T-helper 2 cell (primary cell): ENCODE data around the gene ATP2B3.
"Not testable (repeated sequence)": the region's sequence is repeated elsewhere in the genome, so short reads cannot be mapped to it uniquely, and the experiment has no call there.

ENCODE experiments used
- DNase-seq, 5 experiments: peaks; one replicate each; pipeline versions ENCODE4 v3.0.0 to v3.0.0-alpha.2; 2012 to 2022

ATP2B3 gene

DNA sequence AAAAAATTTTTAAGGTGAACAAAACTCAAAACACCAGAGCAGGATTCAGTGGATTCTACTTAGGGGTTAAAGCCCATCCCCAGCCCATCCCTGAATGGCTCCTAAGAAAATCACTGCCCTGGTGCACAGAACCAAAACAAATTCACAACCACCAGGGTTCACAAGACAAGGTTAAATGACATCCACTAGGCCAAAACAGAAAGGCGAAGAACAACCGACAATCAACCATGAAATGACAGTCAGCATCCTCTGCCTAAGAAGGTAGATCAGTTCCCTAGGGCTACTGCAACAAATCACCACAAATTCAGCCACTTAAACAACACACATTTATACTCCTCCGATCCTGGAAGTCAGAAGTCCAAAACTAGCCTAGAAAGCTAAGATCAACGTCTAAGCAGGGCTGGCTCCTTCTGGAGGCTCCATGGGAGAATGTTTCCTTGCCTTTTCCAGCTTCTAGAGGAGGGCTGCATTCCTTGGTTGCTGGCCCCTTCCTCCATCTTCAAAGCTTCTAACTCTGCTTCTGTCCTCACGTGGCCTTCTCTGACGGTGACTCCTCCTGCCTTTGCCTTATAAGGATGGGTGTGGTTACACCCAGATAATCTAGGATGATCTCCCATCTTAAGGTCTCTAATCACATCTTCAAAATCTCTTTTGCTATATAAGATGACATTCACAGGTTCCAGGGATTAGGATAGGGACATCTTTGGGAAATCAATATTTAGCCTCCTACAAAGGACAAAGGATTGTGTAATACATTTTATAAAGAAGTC, 79.7 kb downstream of the ATP2B3 start:
- peak in 1 of 5 experiments; percentile 60 for DNase-seq

DNA sequence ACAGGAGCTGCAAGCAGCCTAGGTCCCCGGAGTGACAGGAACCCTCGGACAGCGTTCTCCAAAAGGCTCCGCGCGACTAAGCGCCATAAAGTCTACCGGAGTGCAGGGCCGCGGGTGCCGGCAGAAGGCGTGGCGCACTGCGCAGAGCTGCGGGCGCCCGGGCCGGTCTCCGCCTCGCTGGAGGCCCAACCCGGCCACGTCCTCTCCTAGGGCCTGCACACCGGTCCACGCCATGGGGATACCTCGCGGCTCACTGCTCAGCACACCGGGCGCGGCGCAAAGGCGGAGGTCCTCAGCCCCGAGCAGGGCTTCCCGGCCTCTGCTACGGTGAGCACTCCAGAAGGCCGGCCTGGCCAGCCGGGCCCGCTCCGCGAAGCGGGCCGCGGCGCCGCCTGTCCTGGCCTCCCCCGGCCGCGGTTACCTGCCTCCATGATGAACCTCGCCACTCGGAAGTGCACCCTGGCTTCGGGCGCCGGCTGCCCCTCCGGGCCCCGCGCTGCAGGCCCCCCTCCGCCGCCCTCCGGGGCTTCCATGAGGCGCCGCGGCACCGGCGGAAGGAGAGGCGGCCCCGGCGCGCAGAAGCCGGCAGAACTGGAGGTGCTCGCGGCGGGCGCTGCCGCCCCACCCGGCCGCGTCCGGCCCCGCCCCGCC, 81.2 kb downstream of the ATP2B3 start, which contains the start of gene CCNQ:
Gene CCNQ, minus strand, starts transcription at position 599 of the 651 bp plus-strand sequence. Its CDS starts 66 bp downstream, at position 533.
- peak in 1 of 5 experiments; percentile 51 for DNase-seq

DNA sequence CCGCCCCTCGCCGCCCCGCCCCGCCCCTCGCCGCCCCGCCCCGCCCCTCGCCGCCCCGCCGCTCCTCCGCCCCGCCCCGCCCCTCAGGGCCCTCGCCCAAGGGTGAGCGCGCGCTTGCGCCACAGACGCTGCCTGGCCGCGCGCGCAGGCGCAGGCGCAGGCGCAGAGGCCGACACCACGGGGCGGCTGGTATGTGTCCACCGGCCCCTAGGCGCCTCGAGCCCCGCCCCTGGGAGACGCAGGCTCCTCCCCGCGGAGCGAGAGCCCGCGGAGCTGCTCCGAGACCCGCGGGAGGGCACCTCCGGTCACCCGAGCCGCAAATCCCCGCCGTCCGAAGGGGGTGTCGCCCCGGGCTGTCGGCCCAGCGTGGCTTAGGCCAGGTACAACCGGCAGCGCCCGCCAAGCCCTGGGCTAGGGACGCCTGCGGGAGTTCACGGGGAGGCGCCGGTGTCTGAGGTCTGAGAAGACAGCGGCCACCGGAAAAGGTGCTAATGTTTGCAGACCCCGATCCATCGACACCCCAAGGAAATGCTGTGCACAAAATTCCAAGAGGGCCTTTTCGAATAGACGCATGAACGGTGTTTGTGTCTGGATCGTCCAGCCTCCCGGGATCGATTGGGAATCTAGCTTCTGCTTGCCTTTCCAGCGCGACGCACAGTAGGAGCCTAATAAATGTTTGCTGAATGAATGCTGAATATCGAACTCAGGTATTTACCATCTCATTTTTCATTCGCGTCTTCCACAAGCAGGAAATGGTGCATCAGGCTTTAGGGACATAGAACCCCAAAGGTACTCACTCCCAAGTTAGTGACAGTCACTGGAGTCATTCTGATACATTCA, 82.0 kb downstream of the ATP2B3 start:
- DNase-seq, result peak; percentile 73 to 91 (median 83)

DNA sequence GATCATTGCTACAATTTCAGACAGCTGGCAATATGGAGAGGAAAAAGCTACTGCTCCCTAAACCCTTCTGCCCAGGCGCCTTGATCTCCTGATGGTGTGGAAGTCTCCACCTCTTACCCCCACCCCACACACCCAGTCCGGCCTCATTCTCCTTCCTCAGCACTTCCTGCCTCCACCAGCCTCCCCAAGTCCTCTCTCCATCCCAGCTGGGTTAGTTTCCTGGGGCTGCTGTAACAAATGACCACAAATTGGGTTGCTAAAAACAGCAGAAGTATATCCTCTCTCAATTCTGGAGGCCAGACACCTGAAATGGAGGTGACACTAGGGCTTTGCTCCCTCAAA, 82.6 kb downstream of the ATP2B3 start:
- DNase-seq, result peak in 1 of 5 experiments; percentile 18

DNA sequence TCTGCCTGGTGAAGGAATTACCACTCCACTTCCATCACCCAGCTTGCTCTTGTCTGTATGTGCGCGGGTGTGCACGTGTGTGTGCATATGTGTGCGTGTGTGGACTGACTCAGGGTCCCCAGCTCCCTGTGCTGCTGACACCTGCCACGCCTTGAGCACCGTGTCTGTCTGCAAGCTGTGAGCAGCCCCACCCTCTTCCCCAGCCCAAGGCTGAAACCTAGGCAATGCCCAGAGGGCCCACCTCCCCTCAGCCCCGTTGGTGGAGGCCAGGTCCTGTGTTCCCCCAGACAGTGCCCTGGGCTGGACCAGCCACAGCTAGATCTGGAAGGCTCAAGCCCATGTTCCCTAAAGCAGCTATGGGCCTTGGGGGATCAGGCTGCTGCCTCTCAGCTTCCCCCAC, 83.5 kb downstream of the ATP2B3 start:
- no peak for DNase-seq

DNA sequence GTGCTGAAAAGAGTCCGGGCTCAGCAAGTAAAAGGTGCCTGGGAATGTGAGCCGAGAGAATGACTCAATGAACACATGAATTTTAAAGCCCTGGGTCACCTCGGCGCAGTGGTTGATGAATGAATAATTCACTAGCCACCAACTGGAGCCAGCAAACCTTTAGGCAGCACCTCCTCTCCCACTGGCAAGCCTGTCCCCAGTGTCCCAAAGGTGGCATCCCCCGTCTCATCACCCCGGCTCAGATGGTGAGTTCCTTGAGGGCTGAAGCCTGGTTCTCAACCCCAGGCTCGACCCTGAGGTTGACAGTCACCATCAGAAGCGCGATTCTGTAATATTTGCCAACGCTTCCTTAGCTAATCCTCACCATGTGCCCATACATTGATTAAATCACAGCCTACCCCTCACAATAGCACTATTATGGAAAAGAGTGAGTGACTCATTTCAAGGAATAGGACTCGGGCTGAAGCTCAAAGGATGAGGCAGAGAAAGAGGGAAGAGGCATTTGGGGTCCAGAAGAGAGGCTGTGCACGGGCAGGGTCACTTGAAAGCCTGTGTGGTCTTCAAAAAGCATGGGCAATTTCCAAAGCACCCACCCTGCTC, 84.2 kb downstream of the ATP2B3 start:
- DNase-seq, result no peak

DNA sequence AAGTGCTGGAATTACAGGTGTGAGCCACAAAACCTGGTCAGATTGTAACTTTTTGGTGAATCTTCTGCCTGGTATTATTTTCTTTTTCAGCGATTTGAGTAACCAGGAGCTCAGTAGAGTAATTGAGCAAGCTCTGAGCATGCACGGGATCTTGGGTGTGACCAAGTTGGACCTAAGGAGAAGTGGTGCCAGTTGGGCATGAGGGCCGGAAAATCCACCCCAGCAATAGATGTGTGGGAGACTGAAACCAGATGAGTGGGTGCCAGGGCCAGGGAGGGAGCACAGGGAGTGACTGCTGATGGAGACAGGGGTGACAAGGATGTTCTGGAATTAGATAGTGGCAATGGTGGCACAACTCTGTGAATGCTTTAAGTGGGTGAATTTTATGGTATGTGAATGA, 85.2 kb downstream of the ATP2B3 start:
- DNase-seq, result no peak

DNA sequence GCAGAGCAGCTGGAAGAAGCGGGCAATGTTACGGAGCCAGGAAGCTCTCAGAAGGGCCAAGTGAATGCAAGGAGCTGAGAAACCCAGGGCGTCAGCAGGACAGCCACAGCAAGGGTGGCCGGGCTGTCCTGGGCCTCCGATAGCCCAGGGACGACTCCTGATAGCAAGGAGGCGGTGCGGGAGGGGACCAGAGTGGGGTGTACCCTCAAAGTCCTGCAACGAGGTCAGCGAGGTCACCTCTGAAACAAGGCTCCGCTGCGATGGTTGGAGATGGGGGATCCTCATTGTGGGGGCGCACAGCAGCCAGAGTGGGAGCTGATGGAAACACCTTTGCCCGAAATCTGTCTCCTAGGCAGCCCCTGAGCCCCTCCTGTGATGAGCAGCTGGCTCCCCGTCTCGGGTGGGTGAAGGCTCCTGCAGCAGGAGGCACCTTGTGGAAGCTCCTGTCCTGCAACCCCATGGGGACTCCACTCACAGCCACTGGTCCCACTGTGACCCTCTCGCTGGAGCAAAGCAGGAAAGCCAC, 85.8 kb downstream of the ATP2B3 start:
- DNase-seq, result no peak

DNA sequence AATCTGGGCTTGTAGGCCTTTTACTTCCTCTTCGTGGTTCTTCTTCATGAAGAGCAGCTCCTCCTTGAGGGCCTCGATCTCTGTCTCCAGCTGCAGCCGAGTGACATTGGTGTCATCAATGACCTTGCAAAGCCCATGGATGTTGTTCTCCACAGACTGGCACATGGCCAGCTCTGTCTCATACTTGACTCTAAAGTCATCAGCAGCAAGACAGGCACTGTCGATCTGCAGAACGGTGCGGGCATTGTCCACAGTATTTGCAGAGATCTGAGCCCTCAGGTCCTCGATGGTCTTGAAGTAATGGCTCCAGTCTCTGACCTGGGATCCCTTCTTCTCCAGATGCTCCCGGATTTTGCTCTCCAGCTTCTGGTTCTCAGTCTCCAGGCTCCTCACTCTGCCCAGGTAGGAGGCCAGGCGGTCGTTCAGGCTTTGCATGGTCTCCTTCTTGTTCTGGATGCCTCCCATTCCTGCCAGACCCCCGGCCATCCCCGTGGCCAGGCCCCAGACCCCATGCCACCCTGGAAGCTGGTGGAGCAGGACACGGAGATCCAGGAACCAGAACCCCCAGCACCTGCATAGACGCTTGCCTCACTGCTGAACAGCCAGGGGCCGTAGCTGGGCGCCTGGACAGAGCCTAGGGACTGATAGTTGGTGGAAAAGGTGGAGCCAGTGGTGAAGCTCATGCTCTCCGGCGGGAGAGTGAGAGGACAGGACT, 87.4 kb downstream of the ATP2B3 start:
- not testable (repeated sequence) for DNase-seq

DNA sequence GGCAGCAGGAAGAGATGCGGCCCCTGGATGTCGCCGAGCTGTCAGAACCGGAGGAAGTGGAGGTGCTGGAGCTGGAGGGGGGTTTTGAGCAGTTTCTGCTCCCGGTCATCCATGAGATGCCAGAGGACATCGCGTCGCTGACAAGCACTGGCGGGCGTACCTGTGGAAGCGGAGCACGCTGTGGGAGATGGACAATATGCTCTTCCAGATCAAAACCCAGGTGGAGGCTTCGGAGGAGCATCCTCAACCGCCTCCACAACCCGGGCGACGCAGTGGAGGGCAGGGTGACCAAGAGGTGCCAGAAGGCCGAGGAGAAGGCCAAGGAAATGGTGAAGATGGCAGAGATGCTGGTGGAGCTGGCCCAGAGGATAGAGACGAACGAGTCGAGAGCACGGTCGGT, 89.1 kb downstream of the ATP2B3 start:
- DNase-seq, result no peak

GRCh38 chrX:153608376-153608775, 90.9 kb downstream of the ATP2B3 start:
- no peak for DNase-seq

GRCh38 chrX:153608806-153609205, 91.4 kb downstream of the ATP2B3 start:
- no peak for DNase-seq

- peak; percentile 55 to 75 (median 64) for DNase-seq
These were observed 92.7 kb downstream of the ATP2B3 start for GRCh38 chrX:153609917-153610835.

DNA sequence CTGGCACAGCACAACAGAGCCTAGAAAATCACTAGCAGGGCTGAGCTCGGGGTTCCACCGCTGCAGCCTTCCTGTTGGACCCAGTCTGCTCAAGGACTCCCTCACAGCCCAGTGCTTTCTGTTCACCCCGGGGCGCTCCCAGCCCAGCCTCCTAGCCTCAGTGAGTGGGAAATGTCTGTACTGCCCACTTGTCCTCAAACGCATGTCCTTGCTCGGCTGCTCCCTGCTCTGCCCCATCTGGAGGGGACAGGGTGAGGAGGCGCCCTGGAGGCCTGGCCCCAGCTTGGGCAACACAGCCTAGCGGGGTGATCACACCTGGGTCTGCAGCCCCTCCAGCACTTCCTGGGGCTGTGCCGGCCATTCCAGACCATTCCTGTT, 93.4 kb downstream of the ATP2B3 start:
- DNase-seq, result no peak

DNA sequence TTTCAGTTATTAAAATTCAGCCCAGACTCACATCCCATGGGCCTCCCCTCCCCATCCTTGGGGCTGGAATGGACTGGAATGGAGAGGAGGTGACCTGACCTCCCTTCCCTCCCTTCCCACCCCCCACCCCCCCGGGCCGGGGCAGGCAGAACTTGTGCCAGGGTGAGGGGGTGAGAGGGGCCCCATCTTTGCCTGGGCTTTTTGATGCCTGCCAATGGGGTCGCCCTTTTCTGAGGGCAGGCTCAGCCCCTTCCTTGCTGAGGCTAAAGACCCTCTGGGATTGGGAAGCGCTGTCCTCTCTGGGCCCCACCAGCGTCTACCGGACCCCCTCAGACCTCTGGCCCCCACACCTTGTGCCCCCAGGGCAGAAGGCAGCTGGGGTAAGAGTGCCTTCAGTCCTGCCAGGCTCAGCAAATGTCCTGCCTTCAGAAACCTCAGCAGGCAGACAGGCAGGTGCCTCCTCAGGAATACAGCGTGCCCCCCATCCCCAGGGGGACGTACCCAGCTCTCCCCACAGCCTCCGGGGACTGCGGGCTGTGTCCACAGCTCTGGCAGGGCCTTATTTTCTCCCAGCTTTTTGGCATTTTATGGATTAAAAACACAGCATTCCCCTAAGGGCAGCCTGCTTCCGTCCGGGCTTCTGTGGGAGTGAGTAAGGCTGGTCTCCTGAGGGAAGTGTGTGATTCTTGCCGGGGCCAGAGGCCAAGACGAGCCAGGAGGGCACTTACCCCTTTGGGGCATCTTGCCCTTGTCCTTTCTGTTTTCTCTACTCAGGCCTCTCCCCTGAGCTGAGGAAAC, 94.1 kb downstream of the ATP2B3 start:
- DNase-seq, result no peak

- no peak for DNase-seq
These were observed 95.0 kb downstream of the ATP2B3 start for GRCh38 chrX:153612413-153612812.

DNA sequence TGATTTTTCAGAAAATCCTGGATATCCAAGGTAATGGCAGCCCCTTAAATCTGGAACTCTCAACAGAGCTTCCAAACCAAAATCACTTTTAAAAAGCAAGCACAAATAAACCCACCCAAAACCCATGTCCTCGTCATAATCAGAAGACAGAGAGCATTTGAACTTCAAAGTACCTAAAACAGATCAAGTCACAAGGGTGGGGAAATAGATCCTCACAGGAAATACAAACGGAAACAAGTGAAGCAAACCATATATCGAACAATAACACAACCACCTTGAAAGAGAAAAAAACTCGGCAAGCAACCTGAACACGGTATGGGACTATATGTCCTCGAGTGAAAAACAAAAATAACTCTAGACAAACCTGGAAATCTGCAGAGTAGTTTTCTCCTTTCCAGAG, 97.4 kb downstream of the ATP2B3 start:
- DNase-seq, result no peak

DNA sequence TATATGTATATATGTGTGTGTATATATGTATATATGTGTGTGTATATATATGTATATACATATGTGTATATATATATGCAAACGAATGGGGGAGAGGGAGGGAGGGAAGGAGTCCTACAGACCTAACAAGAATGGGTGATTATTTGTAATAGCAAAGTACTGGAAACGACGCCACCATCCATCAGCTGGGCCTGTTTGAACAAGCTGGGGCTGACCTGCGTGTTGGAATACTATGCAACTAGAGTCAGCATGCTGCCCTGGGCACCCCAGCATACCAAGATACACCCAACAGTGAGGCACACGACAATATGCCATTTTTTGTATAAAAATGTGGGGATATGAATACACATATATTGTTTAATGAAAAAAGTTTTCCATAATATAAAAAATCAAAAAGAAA, 103.1 kb downstream of the ATP2B3 start:
- no peak for DNase-seq

DNA sequence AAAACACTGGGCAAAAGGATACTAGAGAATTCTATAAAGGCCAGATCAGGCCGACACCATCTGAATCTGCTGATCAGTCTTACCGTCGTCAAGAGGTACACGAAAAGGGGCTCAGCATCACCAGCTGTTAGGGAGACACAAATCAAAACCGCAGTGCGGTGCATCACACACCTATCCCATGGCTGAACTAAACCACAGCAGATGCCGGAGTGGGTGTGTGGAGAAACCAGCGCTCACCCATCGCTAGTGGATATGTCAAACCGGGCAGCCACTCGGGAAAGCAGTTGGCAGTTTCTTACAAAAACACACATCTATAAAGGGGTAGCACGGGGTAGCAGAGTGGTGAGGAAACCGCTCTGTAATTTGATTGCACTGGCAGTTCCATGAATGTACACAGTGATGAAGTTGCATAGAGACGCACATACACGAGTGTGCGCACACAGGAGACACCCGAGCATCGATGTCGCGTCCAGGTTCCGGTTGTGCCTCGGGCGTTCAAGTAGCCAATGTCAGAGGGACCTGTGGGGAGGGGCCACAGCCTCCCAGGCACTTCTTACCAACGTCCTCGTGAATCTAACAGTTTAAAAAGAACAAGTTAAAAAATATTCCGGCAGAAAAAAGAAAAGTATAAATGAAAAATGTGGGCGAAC, 104.6 kb downstream of the ATP2B3 start:
- DNase-seq, result no peak
